Mesodermal cell (in vitro differentiated cells): ENCODE measurements around the gene CAMK1G. TPM values are rescaled to one million over a fixed set of nuclear protein-coding genes. Genes with fewer than 3 reads are reported as not detected.

ENCODE experiments used
- H3K27ac ChIP-seq: 2 replicates; pipeline ENCODE4 v1.7.0; 2013; ENCODE audit warnings: mild to moderate bottlenecking, low read depth, low read length, moderate library complexity; ENCODE audit not compliant: severe bottlenecking
- H3K36me3 ChIP-seq: 2 replicates; pipeline ENCODE4 v1.7.1; 2013; ENCODE audit warnings: mild to moderate bottlenecking, low read length, moderate library complexity; ENCODE audit not compliant: control insufficient read depth, insufficient read depth
- H3K4me1 ChIP-seq: one replicate; pipeline ENCODE4 v1.7.1; 2013; ENCODE audit warnings: mild to moderate bottlenecking, low read length; ENCODE audit not compliant: insufficient read depth, control insufficient read depth, poor library complexity, severe bottlenecking
- H3K4me3 ChIP-seq: 2 replicates; pipeline ENCODE4 v1.7.0; 2013; ENCODE audit warnings: low read length, control low read depth, mild to moderate bottlenecking; ENCODE audit not compliant: insufficient read depth, poor library complexity, severe bottlenecking; ENCODE audit errors: extremely low read depth
- H3K9me3 ChIP-seq: 2 replicates; pipeline ENCODE4 v1.7.1; 2013; ENCODE audit warnings: mild to moderate bottlenecking, low read length, moderate library complexity; ENCODE audit not compliant: control insufficient read depth
- WGBS, 2 experiments: methylation state at CpG; one replicate each; pipeline ENCODE4 v1.1.5; 2013; ENCODE audit warnings: missing lambda C conversion rate in 2 of 2; ENCODE audit not compliant: insufficient coverage in 2 of 2; 5-methylcytosine and 5-hydroxymethylcytosine counted together
- polyA plus RNA-seq, 2 experiments: library from polyadenylated mRNA; stranded (reverse); fragments of 50-300 nt; gene quantifications; one replicate each; pipeline ENCODE4 v1.2.3, GENCODE V29; 2013

Gene CAMK1G
- 7.3 TPM for polyA plus RNA-seq (2013, experiment 1 of 2)
- polyA plus RNA-seq (2013, experiment 2 of 2): 5.6 TPM

- Histone ChIP-seq H3K4me3 (peak within 1 kb of the TSS; percentile 29), H3K4me1 (peaks cover 16% of the 10 kb centered on the region), H3K36me3 (no peaks in the 10 kb centered on the region), H3K27ac (peak within 1 kb of the TSS; percentile 57), H3K9me3 (no peaks in the 10 kb centered on the region)
- 15% methylated on average over 1 of the region's 6 CpGs; no CpG with 5 or more reads in 1 of the 2 experiments for WGBS, 2 experiments
These were observed at the start of gene CAMK1G for GRCh38 chr1:209583408-209583807. CAMK1G (plus strand) TSS chr1:209583714; CDS start chr1:209594984, 11,270 bp downstream.

- 61 to 84% methylated on average over 4 to 6 of the region's 8 CpGs for WGBS, 2 experiments
- Histone ChIP-seq H3K4me1 (no peaks in the 10 kb centered on the region), H3K4me3 (no peak overlapping the region), H3K36me3 (no peaks in the 10 kb centered on the region), H3K9me3 (no peaks in the 10 kb centered on the region), H3K27ac (no peak overlapping the region)
These were observed 48.8 kb upstream of the CAMK1G start for GRCh38 chr1:209534496-209535250.

GRCh38 chr1:209536843-209537242, 46.7 kb upstream of the CAMK1G start:
- Histone ChIP-seq H3K9me3 (no peaks in the 10 kb centered on the region), H3K4me1 (no peaks in the 10 kb centered on the region), H3K4me3 (no peak overlapping the region), H3K27ac (no peak overlapping the region), H3K36me3 (no peaks in the 10 kb centered on the region)
- 32 to 57% methylated on average over 1 to 2 of the region's 2 CpGs for WGBS, 2 experiments

- Histone ChIP-seq H3K27ac (no peak overlapping the region), H3K9me3 (no peaks in the 10 kb centered on the region), H3K4me1 (no peaks in the 10 kb centered on the region), H3K4me3 (no peak overlapping the region), H3K36me3 (no peaks in the 10 kb centered on the region)
- 100% methylated on average over 1 of the region's 1 CpG; no CpG with 5 or more reads in 1 of the 2 experiments for WGBS, 2 experiments
These were observed 46.0 kb upstream of the CAMK1G start for GRCh38 chr1:209537336-209538114.

GRCh38 chr1:209539576-209539975, 43.9 kb upstream of the CAMK1G start:
- Histone ChIP-seq H3K36me3 (no peaks in the 10 kb centered on the region), H3K27ac (no peak overlapping the region), H3K4me1 (peaks cover 3% of the 10 kb centered on the region), H3K4me3 (no peak overlapping the region), H3K9me3 (no peaks in the 10 kb centered on the region)

- H3K36me3 ChIP-seq: no peaks in the 10 kb centered on the region
- H3K27ac ChIP-seq: no peak overlapping the region
- H3K4me1 ChIP-seq: peaks cover 3% of the 10 kb centered on the region
- no peak overlapping the region for H3K4me3 ChIP-seq
- no peaks in the 10 kb centered on the region for H3K9me3 ChIP-seq
These were observed 40.9 kb upstream of the CAMK1G start for GRCh38 chr1:209542585-209542984.

GRCh38 chr1:209544098-209544497, 39.4 kb upstream of the CAMK1G start:
- H3K36me3 ChIP-seq: no peaks in the 10 kb centered on the region
- WGBS, 2 experiments: 80 to 96% methylated on average over 2 of the region's 2 CpGs
- no peaks in the 10 kb centered on the region for H3K9me3 ChIP-seq

GRCh38 chr1:209545423-209545822, 38.1 kb upstream of the CAMK1G start:
- Histone ChIP-seq H3K4me1 (peaks cover 3% of the 10 kb centered on the region), H3K27ac (no peak overlapping the region), H3K36me3 (no peaks in the 10 kb centered on the region), H3K4me3 (no peak overlapping the region), H3K9me3 (no peaks in the 10 kb centered on the region)
- 90 to 100% methylated on average over 1 to 2 of the region's 3 CpGs for WGBS, 2 experiments

More at GRCh38 chr1:209544098-209544497, 39.4 kb upstream of the CAMK1G start:
- H3K4me3 ChIP-seq: no peak overlapping the region
- H3K27ac ChIP-seq: no peak overlapping the region
- peaks cover 3% of the 10 kb centered on the region for H3K4me1 ChIP-seq

- Histone ChIP-seq H3K9me3 (no peaks in the 10 kb centered on the region), H3K27ac (no peak overlapping the region), H3K4me3 (no peak overlapping the region), H3K36me3 (no peaks in the 10 kb centered on the region), H3K4me1 (peaks cover 3% of the 10 kb centered on the region)
- WGBS, 2 experiments: 80 to 90% methylated on average over 2 to 4 of the region's 5 CpGs
These were observed 37.0 kb upstream of the CAMK1G start for GRCh38 chr1:209546390-209547085.

GRCh38 chr1:209547626-209548025, 35.9 kb upstream of the CAMK1G start:
- no peaks in the 10 kb centered on the region for H3K36me3 ChIP-seq
- no peak overlapping the region for H3K4me3 ChIP-seq
- no peaks in the 10 kb centered on the region for H3K9me3 ChIP-seq
- H3K27ac ChIP-seq: no peak overlapping the region
- peaks cover 4% of the 10 kb centered on the region for H3K4me1 ChIP-seq
- WGBS, 2 experiments: 80 to 100% methylated on average over 1 of the region's 3 CpGs
